ENCODE data around the gene EML4.

DNA sequence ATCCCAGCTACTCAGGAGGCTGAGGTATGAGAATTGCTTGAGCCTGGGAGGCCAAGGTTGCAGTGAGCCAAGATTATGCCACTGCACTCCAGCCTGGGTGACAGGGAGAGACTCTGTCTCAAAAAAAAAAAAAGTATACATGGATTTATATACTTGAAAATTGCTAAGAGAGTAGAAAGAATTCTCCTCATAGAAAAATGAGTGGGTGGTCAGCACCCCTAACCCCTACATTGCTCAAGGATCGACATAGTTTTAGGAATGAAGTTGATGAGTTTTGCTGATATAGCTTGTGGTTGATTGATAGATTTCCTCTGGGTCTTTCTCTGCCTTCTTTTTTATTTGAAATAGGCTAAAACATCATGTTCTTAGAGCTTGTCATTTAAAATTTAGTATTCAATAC is 58.9 kb downstream of the EML4 start:
- TF ChIP-seq CTCF (IDR thresholded peaks at IDR 0.05) (no peak), POLR2A (IDR thresholded peaks at IDR 0.05) (no peak)

All from heart left ventricle (tissue), 13 donors.